Measurements from ENCODE around the gene EPHB2. TPM values are rescaled to one million over a fixed set of nuclear protein-coding genes. Genes with fewer than 3 reads are reported as not detected.

EPHB2 gene
- total and polyA plus RNA-seq, 3 experiments from 2014 or later, result 0.22 to 0.33 TPM; not detected in 1

DNA sequence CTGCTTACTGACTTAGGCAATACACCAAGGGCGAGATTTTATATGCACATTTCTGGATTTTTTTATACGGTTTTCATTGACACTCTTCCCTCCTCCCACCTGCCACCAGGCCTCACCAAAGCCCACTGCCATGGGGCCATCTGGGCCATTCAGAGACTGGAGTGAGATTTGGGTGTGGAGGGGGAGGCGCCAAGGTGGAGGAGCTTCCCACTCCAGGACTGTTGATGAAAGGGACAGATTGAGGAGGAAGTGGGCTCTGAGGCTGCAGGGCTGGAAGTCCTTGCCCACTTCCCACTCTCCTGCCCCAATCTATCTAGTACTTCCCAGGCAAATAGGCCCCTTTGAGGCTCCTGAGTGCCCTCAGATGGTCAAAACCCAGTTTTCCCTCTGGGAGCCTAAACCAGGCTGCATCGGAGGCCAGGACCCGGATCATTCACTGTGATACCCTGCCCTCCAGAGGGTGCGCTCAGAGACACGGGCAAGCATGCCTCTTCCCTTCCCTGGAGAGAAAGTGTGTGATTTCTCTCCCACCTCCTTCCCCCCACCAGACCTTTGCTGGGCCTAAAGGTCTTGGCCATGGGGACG lies 204.1 kb downstream of the EPHB2 start:
- Histone ChIP-seq H3K4me1 (ENCODE audit: insufficient read depth, low read length) (no peaks in the 10 kb centered on the region), H3K36me3 (ENCODE audit: insufficient read depth, low read length) (no peaks in the 10 kb centered on the region), H3K9me3 (ENCODE audit: low read length) (no peaks in the 10 kb centered on the region), H3K4me3 (ENCODE audit: low read length) (no peak overlapping the region), H3K27ac (ENCODE audit: low read depth, low read length) (no peak overlapping the region), H3K27me3 (ENCODE audit: insufficient read depth, low read length, poor library complexity, severe bottlenecking) (no peaks in the 10 kb centered on the region)
- POLR2A ChIA-PET, result no interaction called here
- Mint-ChIP-seq H3K36me3 (no peaks in the 10 kb centered on the region), H3K27ac (no peak overlapping the region), H3K27me3 (peaks cover 11 to 18% of the 10 kb centered on the region in 2 donors), H3K4me3 (no peak overlapping the region), H3K4me1 (no peaks in the 10 kb centered on the region), H3K9me3 (no peaks in the 10 kb centered on the region)
- no peak for DNase-seq
- CTCF ChIA-PET, result no interaction called here

GRCh38 chr1:22915231-22915630 lies 204.6 kb downstream of the EPHB2 start:
- no peak overlapping the region for H3K27ac ChIP-seq (ENCODE audit: low read depth, low read length)
- no peaks in the 10 kb centered on the region for H3K4me1 Mint-ChIP-seq

DNA sequence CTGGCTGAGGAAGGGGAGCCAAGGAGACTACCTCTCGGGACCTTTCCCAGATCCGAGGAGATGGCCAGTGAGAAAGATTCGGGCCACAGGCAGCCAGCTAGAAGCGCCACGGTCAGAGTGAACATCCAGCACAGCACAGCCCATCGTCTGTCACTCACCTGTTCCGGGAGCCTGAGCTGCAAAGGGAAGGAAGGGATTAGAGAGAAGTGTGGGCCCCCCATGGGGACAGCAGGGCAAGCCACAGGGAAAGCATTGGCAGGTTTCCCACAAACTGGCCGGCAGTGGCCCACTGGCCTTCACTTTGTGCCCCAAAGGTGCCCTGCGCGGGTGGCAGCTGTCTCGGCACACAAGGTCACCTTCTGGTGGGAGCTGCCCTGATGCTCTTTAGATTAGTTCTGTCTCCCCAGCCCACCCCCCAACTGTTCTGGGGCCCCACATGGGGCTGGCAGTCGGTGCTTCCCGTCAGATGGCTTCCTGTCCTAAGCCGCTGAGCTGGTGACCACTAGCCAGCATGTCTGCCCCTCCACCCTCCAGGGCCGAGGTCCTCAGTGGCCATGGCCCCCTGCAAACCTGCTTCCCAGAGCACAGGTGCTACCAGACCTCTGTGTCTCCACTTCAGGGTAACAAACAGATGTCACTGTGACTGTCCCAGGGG lies 205.3 kb downstream of the EPHB2 start:
- Histone ChIP-seq H3K36me3 (ENCODE audit: insufficient read depth, low read length) (no peaks in the 10 kb centered on the region), H3K27me3 (ENCODE audit: insufficient read depth, low read length, poor library complexity, severe bottlenecking) (no peaks in the 10 kb centered on the region), H3K9me3 (ENCODE audit: low read length) (no peaks in the 10 kb centered on the region), H3K4me3 (ENCODE audit: low read length) (no peak overlapping the region), H3K4me1 (ENCODE audit: insufficient read depth, low read length) (no peaks in the 10 kb centered on the region), H3K27ac (ENCODE audit: low read depth, low read length) (no peak overlapping the region)
- H3K27ac Mint-ChIP-seq, result no peak overlapping the region
- peaks cover 11 to 18% of the 10 kb centered on the region in 2 donors for H3K27me3 Mint-ChIP-seq
- ChIA-PET CTCF (no interaction called here), POLR2A (no interaction called here)
- no peak overlapping the region for H3K4me3 Mint-ChIP-seq
- H3K4me1 Mint-ChIP-seq, result no peaks in the 10 kb centered on the region
- no peaks in the 10 kb centered on the region for H3K9me3 Mint-ChIP-seq
- no peaks in the 10 kb centered on the region for H3K36me3 Mint-ChIP-seq
- DNase-seq, result no peak

More at GRCh38 chr1:22915231-22915630, 204.6 kb downstream of the EPHB2 start:
- Mint-ChIP-seq H3K9me3 (no peaks in the 10 kb centered on the region), H3K27me3 (peaks cover 11 to 18% of the 10 kb centered on the region in 2 donors), H3K36me3 (no peaks in the 10 kb centered on the region), H3K4me3 (no peak overlapping the region), H3K27ac (no peak overlapping the region)
- Histone ChIP-seq H3K36me3 (ENCODE audit: insufficient read depth, low read length) (no peaks in the 10 kb centered on the region), H3K4me1 (ENCODE audit: insufficient read depth, low read length) (no peaks in the 10 kb centered on the region), H3K4me3 (ENCODE audit: low read length) (no peak overlapping the region), H3K9me3 (ENCODE audit: low read length) (no peaks in the 10 kb centered on the region), H3K27me3 (ENCODE audit: insufficient read depth, low read length, poor library complexity, severe bottlenecking) (no peaks in the 10 kb centered on the region)
- no peak for DNase-seq
- ChIA-PET POLR2A (no interaction called here), CTCF (no interaction called here)

DNA sequence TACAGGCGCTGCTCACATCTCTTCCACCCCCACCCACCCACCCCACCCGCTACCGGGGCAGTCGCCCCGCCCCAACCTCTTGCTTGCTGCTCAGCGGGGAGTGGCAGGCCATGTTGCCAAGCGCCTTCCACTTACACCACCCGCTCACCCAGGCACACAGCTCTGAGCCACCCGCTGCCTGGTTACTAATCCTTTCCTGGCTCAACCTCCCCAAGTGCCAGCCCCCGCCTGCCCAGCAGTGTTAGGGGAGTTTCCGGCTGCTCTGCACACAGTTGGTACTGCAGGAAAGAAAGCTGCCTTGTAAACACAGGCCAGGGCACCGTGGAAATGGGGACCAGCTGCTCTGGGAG lies 205.8 kb downstream of the EPHB2 start:
- no peaks in the 10 kb centered on the region for H3K4me1 ChIP-seq (ENCODE audit: insufficient read depth, low read length)
- no peak overlapping the region for H3K27ac ChIP-seq (ENCODE audit: low read depth, low read length)
- H3K9me3 Mint-ChIP-seq, result no peaks in the 10 kb centered on the region
- no peak overlapping the region for H3K4me3 Mint-ChIP-seq
- no peaks in the 10 kb centered on the region for H3K4me1 Mint-ChIP-seq
- H3K27ac Mint-ChIP-seq, result no peak overlapping the region
- no peaks in the 10 kb centered on the region for H3K36me3 ChIP-seq (ENCODE audit: insufficient read depth, low read length)
- no peaks in the 10 kb centered on the region for H3K27me3 ChIP-seq (ENCODE audit: insufficient read depth, low read length, poor library complexity, severe bottlenecking)
- ChIA-PET POLR2A (no interaction called here), CTCF (no interaction called here)
- DNase-seq, result no peak
- peaks cover 11 to 18% of the 10 kb centered on the region in 2 donors for H3K27me3 Mint-ChIP-seq
- no peaks in the 10 kb centered on the region for H3K36me3 Mint-ChIP-seq
- H3K4me3 ChIP-seq (ENCODE audit: low read length), result no peak overlapping the region
- no peaks in the 10 kb centered on the region for H3K9me3 ChIP-seq (ENCODE audit: low read length)

DNA sequence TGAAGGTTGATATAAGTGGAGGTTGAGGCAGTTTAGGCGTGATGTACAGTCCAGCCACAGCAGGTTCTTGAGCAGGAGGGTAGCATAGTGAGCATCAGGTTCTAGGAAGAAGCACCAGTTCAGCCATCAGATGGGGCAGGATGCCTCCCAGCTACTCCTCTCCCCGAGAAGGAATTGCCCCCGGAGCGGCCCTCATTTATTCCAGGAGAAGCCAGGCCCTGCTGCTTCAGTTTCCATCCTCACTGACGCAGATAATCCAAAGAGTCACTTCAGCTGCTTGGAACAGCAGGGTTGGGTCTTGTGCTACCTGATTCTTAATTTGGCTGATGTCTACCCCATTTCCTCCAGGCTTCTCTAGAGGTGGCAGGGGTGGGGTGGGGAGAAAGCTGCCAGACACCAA lies 207.3 kb downstream of the EPHB2 start:
- Mint-ChIP-seq H3K36me3 (no peaks in the 10 kb centered on the region), H3K27me3 (peaks cover 14 to 23% of the 10 kb centered on the region in 2 donors), H3K4me1 (no peaks in the 10 kb centered on the region), H3K27ac (no peak overlapping the region), H3K9me3 (no peaks in the 10 kb centered on the region), H3K4me3 (no peak overlapping the region)
- no peak for DNase-seq
- H3K4me3 ChIP-seq (ENCODE audit: low read length), result no peak overlapping the region
- H3K4me1 ChIP-seq (ENCODE audit: insufficient read depth, low read length), result no peaks in the 10 kb centered on the region
- no peaks in the 10 kb centered on the region for H3K27me3 ChIP-seq (ENCODE audit: insufficient read depth, low read length, poor library complexity, severe bottlenecking)
- H3K9me3 ChIP-seq (ENCODE audit: low read length), result no peaks in the 10 kb centered on the region
- POLR2A ChIA-PET, result no interaction called here
- no peaks in the 10 kb centered on the region for H3K36me3 ChIP-seq (ENCODE audit: insufficient read depth, low read length)
- H3K27ac ChIP-seq (ENCODE audit: low read depth, low read length), result no peak overlapping the region
- CTCF ChIA-PET, result no interaction called here

DNA sequence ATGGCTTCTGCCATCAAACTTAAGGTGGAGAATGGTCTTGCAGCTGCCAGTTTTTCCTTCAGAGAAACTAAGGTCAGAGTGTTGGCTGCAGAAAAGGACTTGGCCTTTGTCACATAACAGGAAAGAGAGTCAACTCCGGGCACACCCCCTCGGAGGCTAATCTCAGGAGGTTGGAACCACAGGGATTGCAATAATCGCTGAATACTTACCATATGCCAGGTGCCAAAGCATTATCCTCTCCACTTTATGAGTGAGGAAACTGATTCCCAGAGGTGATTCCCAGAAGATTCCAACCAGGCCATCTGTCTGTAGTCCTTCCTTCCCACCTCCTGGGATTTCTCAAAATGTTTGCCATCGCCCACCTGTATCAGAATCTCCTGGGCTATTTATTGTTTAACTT lies 208.0 kb downstream of the EPHB2 start:
- CTCF ChIA-PET, result no interaction called here
- no peak overlapping the region for H3K4me3 ChIP-seq (ENCODE audit: low read length)
- H3K4me1 ChIP-seq (ENCODE audit: insufficient read depth, low read length), result no peaks in the 10 kb centered on the region
- no peaks in the 10 kb centered on the region for H3K9me3 ChIP-seq (ENCODE audit: low read length)
- POLR2A ChIA-PET, result no interaction called here
- Mint-ChIP-seq H3K36me3 (no peaks in the 10 kb centered on the region), H3K27me3 (peaks cover 14 to 27% of the 10 kb centered on the region in 2 donors), H3K27ac (no peak overlapping the region), H3K4me3 (no peak overlapping the region), H3K9me3 (no peaks in the 10 kb centered on the region), H3K4me1 (no peaks in the 10 kb centered on the region)
- no peak overlapping the region for H3K27ac ChIP-seq (ENCODE audit: low read depth, low read length)
- no peaks in the 10 kb centered on the region for H3K36me3 ChIP-seq (ENCODE audit: insufficient read depth, low read length)
- no peak for DNase-seq
- H3K27me3 ChIP-seq (ENCODE audit: insufficient read depth, low read length, poor library complexity, severe bottlenecking), result no peaks in the 10 kb centered on the region

- H3K9me3 ChIP-seq (ENCODE audit: low read length), result no peaks in the 10 kb centered on the region
- POLR2A ChIA-PET, result no interaction called here
- CTCF ChIA-PET, result no interaction called here
Measured at GRCh38 chr1:22919341-22920025, 208.8 kb downstream of the EPHB2 start.

GRCh38 chr1:22920026-22920733 lies 209.5 kb downstream of the EPHB2 start:
- no peak overlapping the region for H3K4me3 Mint-ChIP-seq
- CTCF ChIA-PET, result no interaction called here

More at GRCh38 chr1:22919341-22920025, 208.8 kb downstream of the EPHB2 start:
- Histone ChIP-seq H3K27me3 (ENCODE audit: insufficient read depth, low read length, poor library complexity, severe bottlenecking) (no peaks in the 10 kb centered on the region), H3K36me3 (ENCODE audit: insufficient read depth, low read length) (no peaks in the 10 kb centered on the region), H3K4me1 (ENCODE audit: insufficient read depth, low read length) (no peaks in the 10 kb centered on the region), H3K27ac (ENCODE audit: low read depth, low read length) (no peak overlapping the region), H3K4me3 (ENCODE audit: low read length) (no peak overlapping the region)
- no peak for DNase-seq
- Mint-ChIP-seq H3K27me3 (peaks cover 14 to 31% of the 10 kb centered on the region in 2 donors), H3K4me3 (no peak overlapping the region), H3K4me1 (no peaks in the 10 kb centered on the region), H3K36me3 (no peaks in the 10 kb centered on the region), H3K27ac (no peak overlapping the region), H3K9me3 (no peaks in the 10 kb centered on the region)

More at GRCh38 chr1:22920026-22920733, 209.5 kb downstream of the EPHB2 start:
- H3K4me1 Mint-ChIP-seq, result no peaks in the 10 kb centered on the region
- H3K36me3 ChIP-seq (ENCODE audit: insufficient read depth, low read length), result no peaks in the 10 kb centered on the region
- H3K27ac ChIP-seq (ENCODE audit: low read depth, low read length), result no peak overlapping the region
- peaks cover 0 to 2% (median 0%) of the 10 kb centered on the region in 3 donors for H3K36me3 Mint-ChIP-seq
- peaks cover 11 to 31% of the 10 kb centered on the region in 2 donors for H3K27me3 Mint-ChIP-seq
- no peak overlapping the region for H3K4me3 ChIP-seq (ENCODE audit: low read length)
- H3K9me3 Mint-ChIP-seq, result no peaks in the 10 kb centered on the region
- no peak overlapping the region for H3K27ac Mint-ChIP-seq
- H3K9me3 ChIP-seq (ENCODE audit: low read length), result no peaks in the 10 kb centered on the region
- no peaks in the 10 kb centered on the region for H3K27me3 ChIP-seq (ENCODE audit: insufficient read depth, low read length, poor library complexity, severe bottlenecking)
- POLR2A ChIA-PET, result no interaction called here
- DNase-seq, result no peak
- no peaks in the 10 kb centered on the region for H3K4me1 ChIP-seq (ENCODE audit: insufficient read depth, low read length)
